Tibial nerve (tissue), 4 donors: ENCODE measurements around the gene KIF13A.

ENCODE experiments used
- EP300 ChIP-seq, 2 donors: sonication (generic); formaldehyde crosslinking; IDR thresholded peaks; one replicate each; pipeline ENCODE4 v1.6.1; 2017; ENCODE audit warnings: antibody characterized with exemption in 2 of 2, mild to moderate bottlenecking in 1 of 2
- POLR2A ChIP-seq, 2 donors: fragments of 450-650 bp; IDR thresholded peaks; one replicate each; pipeline ENCODE4 v1.6.1; 2017; ENCODE audit warnings: antibody characterized with exemption in 2 of 2, mild to moderate bottlenecking in 2 of 2, moderate library complexity in 2 of 2
- TF ChIP-seq, protein P1 (sequence below), 5 experiments: fragments of 200-600 bp in 3 of 5; fragments of 450-650 bp in 2 of 5; sonication (generic) in 3 of 5; IDR thresholded peaks; one replicate each; pipeline ENCODE4 v1.5.1; 2016 to 2019; ENCODE audit warnings: antibody characterized with exemption in 5 of 5, mild to moderate bottlenecking in 3 of 5, moderate library complexity in 2 of 5

DNA sequence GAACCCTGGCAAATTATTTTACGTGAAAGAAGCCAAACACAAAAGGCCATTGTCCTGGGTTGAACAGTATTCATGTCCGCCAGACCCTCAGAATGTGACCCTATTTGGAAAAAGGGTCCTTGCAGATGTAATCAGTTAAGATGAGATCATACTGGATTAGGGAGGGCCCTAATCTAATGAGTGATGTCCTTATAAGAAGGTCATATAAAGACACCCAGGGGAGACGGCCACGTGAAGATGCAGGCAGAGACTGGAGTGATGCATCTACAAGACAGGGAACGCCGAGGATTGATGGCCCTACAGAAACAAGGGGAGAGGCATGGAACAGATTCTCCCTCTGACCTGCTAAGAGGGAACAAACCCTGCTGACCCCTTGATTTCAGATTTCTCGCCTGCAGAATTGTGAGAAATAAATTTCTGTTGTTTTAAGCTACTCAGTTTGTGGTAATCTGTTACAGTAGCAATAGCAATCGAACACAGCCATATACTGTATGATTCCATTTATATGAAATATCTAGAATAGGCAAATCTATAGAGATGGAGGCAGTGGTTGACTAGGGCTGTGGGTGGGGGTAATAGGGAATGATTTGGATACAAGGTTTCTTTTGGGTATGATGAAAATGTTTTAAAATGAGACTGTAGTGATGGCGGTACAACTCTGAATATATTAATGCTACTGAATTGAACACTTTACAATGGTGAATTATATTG lies 147.8 kb downstream of the KIF13A start:
- TF ChIP-seq, protein P1, sequence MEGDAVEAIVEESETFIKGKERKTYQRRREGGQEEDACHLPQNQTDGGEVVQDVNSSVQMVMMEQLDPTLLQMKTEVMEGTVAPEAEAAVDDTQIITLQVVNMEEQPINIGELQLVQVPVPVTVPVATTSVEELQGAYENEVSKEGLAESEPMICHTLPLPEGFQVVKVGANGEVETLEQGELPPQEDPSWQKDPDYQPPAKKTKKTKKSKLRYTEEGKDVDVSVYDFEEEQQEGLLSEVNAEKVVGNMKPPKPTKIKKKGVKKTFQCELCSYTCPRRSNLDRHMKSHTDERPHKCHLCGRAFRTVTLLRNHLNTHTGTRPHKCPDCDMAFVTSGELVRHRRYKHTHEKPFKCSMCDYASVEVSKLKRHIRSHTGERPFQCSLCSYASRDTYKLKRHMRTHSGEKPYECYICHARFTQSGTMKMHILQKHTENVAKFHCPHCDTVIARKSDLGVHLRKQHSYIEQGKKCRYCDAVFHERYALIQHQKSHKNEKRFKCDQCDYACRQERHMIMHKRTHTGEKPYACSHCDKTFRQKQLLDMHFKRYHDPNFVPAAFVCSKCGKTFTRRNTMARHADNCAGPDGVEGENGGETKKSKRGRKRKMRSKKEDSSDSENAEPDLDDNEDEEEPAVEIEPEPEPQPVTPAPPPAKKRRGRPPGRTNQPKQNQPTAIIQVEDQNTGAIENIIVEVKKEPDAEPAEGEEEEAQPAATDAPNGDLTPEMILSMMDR (IDR thresholded peaks at IDR 0.05): no peak
- TF ChIP-seq POLR2A (IDR thresholded peaks at IDR 0.05): no peak
- TF ChIP-seq EP300 (IDR thresholded peaks at IDR 0.05): no peak
